C4-2B (cell line): ENCODE data around the gene PLXNA3.
A peak's percentile ranks its signal among the peaks of the same experiment; 100 is the strongest.

Experiments
- H3K27ac ChIP-seq: fragments of 450-650 bp; 2 replicates; pipeline ENCODE4 v1.5.1; 2017
- ZFX ChIP-seq: fragments of 450-650 bp; IDR thresholded peaks from 2 replicates; pipeline ENCODE4 v1.6.1; 2017
- TF ChIP-seq, protein P1 (sequence below): fragments of 450-650 bp; conservative IDR thresholded peaks from 2 replicates; pipeline ENCODE4 v1.5.1; 2017; ENCODE audit warnings: mild to moderate bottlenecking

Gene PLXNA3

DNA sequence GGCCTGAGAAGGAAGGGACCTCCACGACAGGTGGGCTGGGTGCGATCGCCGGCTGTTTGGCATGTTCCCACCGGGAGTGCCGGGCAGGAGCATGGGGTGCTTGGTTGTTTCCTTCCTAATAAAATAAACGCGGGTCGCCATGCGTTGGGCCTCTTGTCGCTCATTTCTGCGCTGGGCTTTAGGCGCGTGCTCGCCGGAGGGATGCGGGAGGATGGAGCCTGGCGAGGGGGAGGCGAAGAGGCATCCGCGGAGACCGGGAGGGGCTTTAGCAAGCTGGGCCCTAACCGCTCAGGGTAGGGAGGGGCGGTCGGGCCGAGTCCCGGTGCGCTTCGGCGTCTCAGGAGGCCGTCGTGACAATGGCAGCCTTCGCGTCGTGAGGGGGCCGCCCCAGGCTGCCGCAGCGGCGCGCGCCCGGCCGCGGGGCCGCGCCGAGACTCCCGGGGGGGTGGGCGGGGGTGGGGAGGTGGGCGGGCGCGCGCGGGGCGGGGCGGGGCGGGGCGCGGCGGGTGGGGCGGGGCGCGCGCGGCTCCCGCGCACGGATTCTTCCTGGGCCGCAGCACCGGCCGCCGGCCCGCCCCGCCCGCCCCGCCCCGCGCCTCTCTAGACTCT is 21.6 kb upstream of the PLXNA3 start:
- H3K27ac ChIP-seq, result peak overlapping the region; percentile 85
- TF ChIP-seq, protein P1, sequence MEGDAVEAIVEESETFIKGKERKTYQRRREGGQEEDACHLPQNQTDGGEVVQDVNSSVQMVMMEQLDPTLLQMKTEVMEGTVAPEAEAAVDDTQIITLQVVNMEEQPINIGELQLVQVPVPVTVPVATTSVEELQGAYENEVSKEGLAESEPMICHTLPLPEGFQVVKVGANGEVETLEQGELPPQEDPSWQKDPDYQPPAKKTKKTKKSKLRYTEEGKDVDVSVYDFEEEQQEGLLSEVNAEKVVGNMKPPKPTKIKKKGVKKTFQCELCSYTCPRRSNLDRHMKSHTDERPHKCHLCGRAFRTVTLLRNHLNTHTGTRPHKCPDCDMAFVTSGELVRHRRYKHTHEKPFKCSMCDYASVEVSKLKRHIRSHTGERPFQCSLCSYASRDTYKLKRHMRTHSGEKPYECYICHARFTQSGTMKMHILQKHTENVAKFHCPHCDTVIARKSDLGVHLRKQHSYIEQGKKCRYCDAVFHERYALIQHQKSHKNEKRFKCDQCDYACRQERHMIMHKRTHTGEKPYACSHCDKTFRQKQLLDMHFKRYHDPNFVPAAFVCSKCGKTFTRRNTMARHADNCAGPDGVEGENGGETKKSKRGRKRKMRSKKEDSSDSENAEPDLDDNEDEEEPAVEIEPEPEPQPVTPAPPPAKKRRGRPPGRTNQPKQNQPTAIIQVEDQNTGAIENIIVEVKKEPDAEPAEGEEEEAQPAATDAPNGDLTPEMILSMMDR, result no peak
- no peak for TF ChIP-seq ZFX

DNA sequence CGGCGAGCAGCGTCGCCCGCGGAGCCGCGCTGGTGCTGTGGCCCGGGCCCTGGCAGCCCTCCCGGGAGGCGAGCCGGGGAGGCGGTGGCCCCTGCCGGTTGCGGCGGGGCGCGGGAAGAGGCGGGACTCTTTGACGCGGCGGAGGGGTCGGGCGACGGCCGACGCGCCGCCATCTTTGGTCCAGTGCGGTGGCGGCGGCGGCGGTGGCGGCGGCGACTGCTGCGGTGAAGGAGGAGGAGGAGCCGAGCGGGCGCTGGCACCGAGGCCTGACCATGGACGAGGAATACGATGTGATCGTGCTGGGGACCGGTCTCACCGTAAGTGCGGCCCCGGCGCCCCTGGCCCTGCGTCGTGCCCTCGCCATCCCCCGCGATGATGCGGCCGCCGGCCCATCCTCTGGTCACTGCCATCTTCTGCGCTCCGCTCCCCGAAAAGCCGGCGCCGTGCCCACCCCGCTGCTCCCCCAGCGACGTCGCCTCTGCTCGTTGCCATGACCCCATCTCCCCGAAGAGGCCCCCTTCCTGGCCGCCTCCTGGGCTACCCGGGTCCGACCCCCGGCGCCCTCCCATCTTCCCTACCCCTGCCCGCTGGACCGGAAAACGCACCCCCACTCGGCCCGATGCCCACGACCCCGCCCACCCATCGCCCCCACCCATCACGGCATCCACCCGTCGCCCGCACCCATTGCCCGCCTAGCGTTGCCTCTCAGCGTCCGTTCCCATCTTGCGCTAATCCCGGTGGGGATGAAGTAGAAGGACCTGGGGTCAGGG is 20.9 kb upstream of the PLXNA3 start, which contains the start of gene GDI1:
TSS of gene GDI1 (plus strand) at position 172 of the 770 bp plus-strand sequence. CDS start at position 273, 101 bp downstream.
- no peak for TF ChIP-seq ZFX
- TF ChIP-seq, protein P1, result no peak
- H3K27ac ChIP-seq, result peak within 1 kb of the TSS; percentile 85

DNA sequence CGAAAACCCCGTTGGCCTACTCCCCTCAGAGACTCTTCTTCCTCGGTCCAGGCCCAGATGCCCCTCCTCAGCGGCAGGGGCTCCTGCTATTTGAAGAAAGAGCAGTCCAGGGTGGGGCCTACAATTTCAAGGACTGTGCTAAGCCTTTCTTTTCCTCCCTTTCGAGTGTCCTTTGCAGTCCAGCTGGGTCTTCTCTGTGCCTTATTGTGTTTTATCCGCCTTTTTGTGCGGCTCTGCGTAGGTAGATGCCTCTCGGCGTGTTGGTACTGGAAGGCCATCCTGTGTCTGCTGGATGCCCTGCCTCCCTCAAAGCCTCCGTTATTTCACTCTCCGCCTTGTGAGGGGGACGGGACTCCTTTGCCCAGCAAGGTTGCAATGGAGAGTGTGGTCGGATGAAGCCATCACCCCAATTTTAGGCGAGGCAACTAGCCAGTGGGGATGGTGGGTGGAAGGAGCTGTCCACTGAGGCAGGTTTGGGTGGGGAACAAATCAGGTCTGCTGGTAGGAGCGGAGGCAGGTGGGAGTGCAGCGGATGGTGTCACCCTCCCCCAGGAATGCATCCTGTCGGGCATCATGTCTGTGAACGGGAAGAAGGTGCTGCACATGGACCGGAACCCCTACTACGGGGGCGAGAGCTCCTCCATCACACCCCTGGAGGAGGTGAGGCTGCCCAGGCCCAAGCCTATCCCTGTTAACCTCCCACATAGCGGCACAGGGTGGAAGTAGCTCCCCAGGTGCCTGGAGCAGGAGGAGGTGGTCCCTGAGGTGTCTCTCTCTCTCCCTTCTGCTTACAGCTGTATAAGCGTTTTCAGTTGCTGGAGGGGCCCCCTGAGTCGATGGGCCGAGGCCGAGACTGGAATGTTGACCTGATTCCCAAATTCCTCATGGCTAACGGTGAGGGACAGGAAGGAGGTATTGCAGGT is 19.8 kb upstream of the PLXNA3 start:
- TF ChIP-seq, protein P1, result no peak
- no peak for TF ChIP-seq ZFX
- H3K27ac ChIP-seq, result peak overlapping the region; percentile 85

DNA sequence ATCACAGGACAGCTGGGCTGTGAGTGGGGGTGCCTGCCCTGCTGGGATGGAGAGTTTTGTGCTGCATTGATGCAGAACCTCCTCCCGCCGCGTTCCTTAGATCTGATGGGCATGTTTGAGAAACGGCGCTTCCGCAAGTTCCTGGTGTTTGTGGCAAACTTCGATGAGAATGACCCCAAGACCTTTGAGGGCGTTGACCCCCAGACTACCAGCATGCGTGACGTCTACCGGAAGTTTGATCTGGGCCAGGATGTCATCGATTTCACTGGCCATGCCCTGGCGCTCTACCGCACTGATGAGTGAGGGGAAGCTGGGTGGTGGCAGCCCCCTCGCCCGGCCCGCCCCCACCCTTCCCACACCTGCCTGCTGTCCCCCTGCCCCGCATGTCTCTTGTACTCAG is 18.2 kb upstream of the PLXNA3 start:
- no peak overlapping the region for H3K27ac ChIP-seq
- TF ChIP-seq, protein P1, result no peak
- TF ChIP-seq ZFX, result no peak

DNA sequence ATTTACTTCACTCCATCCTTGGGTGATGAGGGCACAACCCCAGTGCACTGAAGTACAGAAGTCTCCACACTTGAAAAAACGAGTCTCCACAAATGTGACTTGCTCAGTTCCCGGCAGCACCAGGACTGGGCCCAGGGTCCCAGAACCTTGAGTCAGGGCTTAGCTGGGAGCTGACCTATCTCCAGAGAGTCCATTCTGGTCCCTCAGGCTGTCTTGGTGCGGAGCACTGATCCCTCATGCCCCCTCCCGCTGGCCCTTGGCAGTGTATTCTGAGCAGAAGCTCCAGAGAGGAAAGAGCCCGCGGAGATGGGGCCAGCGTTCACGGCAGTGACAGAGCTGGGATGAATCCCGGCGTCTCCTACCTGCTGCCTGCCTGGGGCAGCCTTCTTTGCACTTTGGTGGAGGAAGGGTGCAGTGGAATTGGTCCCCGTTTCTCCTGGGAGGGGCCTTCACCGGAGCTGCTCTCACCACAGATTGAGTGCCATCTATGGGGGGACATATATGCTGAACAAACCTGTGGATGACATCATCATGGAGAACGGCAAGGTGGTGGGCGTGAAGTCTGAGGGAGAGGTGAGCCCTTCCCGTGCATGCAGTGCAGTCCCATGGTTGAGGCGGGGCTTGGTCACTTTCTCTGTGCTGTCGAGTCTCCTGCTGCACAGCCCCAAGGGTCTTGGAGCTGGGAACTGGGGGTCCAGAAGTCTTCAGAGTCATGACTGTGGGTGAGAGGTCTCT is 17.3 kb upstream of the PLXNA3 start:
- no peak overlapping the region for H3K27ac ChIP-seq
- TF ChIP-seq, protein P1, result no peak
- TF ChIP-seq ZFX, result no peak

DNA sequence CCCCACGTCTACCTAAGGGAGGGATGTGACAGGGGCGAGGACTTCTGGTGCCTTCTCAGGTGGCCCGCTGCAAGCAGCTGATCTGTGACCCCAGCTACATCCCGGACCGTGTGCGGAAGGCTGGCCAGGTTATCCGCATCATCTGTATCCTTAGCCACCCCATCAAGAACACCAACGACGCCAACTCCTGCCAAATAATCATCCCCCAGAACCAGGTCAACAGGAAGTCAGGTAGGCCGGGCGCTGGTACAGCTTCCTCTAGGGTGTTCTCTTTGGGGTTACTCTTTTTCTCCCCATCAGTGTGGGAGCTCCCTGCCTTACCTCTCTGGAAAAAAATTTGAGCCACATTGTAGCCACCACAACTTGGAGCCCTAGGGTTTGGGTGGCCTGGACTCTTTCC is 16.5 kb upstream of the PLXNA3 start:
- no peak overlapping the region for H3K27ac ChIP-seq
- TF ChIP-seq, protein P1, result no peak
- no peak for TF ChIP-seq ZFX
